Measurements from ENCODE around the gene SAMM50.

Gene SAMM50

DNA sequence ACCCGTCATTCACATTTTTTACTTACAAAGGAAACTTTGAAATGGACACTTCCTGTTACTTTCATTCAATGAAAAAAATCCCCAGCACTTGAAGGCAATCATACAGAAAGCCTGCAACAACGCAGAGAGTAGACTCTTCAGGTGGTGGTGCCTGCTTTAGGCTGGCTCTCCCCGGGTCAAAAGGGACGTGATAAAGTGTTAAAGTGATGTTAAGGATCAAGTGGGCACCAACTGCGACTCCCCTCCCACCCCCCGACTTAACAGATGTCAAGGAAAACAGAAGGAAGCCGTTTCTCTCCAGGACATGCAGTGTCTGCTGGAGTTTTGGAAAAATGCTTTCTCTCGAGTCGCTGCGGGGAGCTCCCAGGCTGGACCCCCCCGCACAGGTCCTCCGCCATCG lies 32.1 kb upstream of the SAMM50 start:
- TF ChIP-seq POLR2AphosphoS5 (IDR thresholded peaks at IDR 0.05; ENCODE audit: low read depth, low read length), result no peak
- TF ChIP-seq SPI1 (IDR thresholded peaks at IDR 0.05; ENCODE audit: low read depth, low read length), result peak; percentile 23; the same call in 1 of the 2 replicates
- DNase-seq (ENCODE audit: insufficient read length, low spot score) (no peak), FAIRE-seq (no peak)

DNA sequence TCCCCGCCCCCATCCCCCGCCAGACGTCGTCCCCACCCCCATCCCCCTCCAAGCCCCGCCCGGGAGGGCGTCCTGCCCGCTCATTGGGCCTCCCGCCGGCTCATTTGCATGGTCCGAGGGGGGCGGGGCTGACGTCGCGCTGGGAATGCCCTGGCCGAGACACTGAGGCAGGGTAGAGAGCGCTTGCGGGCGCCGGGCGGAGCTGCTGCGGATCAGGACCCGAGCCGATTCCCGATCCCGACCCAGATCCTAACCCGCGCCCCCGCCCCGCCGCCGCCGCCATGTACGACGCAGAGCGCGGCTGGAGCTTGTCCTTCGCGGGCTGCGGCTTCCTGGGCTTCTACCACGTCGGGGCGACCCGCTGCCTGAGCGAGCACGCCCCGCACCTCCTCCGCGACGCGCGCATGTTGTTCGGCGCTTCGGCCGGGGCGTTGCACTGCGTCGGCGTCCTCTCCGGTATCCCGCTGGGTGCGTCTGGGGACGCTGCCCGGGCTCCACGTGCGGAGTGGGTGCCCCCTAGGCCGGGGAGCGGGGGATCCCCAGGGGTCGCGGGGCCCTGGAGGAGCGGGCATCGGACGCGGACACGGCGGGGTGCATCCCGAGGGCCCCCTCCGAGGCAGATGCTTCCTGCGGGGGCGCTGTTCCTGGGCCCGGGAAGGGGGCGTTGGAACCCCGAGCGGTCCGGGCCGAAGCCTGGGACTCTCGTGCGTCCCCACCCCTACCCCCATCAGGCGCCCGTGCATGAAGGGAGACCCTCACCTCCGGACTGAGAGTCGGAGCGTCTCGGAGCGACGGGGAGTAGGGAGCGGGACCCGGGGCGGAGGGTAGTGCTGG lies 31.4 kb upstream of the SAMM50 start, which contains the start of gene PNPLA3:
Gene PNPLA3, plus strand, starts transcription at position 175 of the 834 bp plus-strand sequence. Its CDS starts 107 bp downstream, at position 282.
- peak; percentile 57 for FAIRE-seq
- TF ChIP-seq SPI1 (IDR thresholded peaks at IDR 0.05; ENCODE audit: low read depth, low read length) (no peak), POLR2AphosphoS5 (IDR thresholded peaks at IDR 0.05; ENCODE audit: low read depth, low read length) (no peak), POU2F2 (IDR thresholded peaks at IDR 0.05; ENCODE audit: low read depth, low read length) (0 out of 2 replicates have a peak, but pooled peaks have one; percentile 40)
- peak; percentile 85 for DNase-seq (ENCODE audit: insufficient read length, low spot score)

DNA sequence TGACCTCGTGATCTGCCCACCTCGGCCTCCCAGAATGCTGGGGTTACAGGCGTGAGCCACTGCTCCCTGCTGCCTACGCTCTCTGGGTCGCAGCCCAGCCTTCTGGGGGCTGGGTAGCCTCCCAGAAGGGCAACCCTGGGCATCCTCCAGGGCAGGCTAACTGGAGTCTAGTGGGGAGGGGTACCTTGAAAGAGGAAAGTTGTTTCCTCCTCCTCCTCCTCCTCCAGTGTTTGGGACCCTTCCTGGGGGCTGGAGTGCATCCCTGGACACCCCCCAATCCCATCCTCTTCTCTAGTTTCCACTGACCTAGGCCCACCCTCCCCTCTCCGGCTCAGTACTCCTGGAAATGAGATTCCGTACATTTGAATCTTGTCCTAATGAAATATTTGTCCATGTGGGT lies 30.4 kb upstream of the SAMM50 start:
- no peak for DNase-seq (ENCODE audit: insufficient read length, low spot score)
- TF ChIP-seq POLR2AphosphoS5 (IDR thresholded peaks at IDR 0.05; ENCODE audit: low read depth, low read length) (no peak), POLR2A (IDR thresholded peaks at IDR 0.05; ENCODE audit: low read depth, low read length) (no peak), SPI1 (IDR thresholded peaks at IDR 0.05; ENCODE audit: low read depth, low read length) (no peak), PAX5 (IDR thresholded peaks at IDR 0.05; ENCODE audit: insufficient read depth, low read length, severe bottlenecking) (no peak), TAF1 (IDR thresholded peaks at IDR 0.05; ENCODE audit: low read depth, low read length) (no peak), POU2F2 (IDR thresholded peaks at IDR 0.05; ENCODE audit: low read depth, low read length) (no peak)
- FAIRE-seq, result no peak

DNA sequence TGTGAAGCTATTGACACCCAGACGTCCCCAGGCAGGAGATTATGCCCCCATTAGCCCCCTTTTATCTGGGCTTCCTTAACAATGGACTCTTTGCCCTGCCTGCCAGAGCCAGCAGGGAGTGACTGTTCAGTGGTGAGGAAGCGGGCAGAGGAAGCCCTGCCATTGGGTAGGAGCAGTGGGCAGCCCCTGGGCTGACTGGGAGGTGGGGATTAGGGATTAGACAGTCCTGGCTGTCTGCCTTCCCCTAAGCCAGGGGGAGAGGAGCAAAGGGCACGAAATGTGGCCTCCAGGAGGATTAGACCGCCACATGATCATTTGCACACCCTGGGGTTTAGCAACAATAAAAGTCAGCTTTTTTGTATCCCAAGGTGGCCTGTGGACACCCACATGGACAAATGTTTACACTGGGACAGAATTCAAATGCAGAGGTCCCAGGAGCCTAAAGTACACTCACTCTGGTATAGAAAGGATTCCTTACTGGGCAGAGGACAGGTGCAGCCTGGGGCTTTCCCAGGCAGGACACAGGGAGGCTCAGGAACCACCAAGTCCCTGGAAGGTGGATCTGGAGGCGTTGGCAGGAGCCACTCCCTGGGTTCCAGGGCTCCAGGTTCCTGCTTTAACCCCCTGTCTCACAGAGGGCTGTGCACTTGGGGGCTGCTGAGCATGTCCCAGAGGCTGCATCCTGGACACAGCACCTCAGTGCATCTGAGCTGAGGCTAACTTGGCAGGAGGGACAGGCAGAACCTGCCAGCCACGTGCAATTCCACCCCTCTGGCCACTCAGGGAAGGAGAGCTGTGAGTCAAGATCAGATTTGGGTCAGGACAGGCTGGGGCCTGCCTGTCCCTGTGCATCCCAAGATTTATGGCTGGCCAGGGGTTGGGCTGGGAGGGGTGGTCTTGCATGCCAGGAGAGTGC lies 29.6 kb upstream of the SAMM50 start:
- TF ChIP-seq POLR2A (IDR thresholded peaks at IDR 0.05; ENCODE audit: low read depth, low read length) (no peak), TAF1 (IDR thresholded peaks at IDR 0.05; ENCODE audit: low read depth, low read length) (no peak), PAX5 (IDR thresholded peaks at IDR 0.05; ENCODE audit: insufficient read depth, low read length, severe bottlenecking) (no peak), SPI1 (IDR thresholded peaks at IDR 0.05; ENCODE audit: low read depth, low read length) (no peak), POU2F2 (IDR thresholded peaks at IDR 0.05; ENCODE audit: low read depth, low read length) (no peak)
- no peak for FAIRE-seq
- no peak for DNase-seq (ENCODE audit: insufficient read length, low spot score)

DNA sequence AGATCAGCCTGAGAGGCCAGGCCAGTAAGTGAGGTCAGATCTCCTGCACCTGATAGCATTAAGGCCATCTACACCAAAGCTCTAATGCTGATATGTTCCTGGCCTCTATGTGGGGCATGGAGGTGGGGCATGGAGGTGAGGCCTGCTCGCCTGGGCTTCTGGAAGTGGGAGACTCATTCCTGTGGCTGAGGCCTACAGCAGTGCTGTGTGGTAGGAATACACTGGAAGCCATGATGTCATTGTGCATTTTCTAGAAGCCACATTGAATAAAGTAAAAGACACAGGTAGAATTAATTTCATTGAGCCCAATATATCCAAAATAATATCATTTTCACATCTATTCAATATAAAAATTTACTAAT lies 28.9 kb upstream of the SAMM50 start:
- DNase-seq (ENCODE audit: insufficient read length, low spot score) (no peak), FAIRE-seq (no peak)

DNA sequence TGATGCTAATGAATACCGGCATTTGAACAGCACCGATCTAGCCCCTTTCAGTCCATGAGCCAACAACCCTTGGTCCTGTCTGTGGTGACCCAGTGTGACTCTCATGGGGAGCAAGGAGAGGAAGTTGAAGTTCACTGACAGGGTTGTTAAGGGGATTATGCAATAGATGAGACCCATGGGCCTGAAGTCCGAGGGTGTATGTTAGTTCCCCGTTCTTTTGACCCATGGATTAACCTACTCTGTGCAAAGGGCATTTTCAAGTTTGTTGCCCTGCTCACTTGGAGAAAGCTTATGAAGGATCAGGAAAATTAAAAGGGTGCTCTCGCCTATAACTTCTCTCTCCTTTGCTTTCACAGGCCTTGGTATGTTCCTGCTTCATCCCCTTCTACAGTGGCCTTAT lies 26.8 kb upstream of the SAMM50 start:
- FAIRE-seq (no peak), DNase-seq (ENCODE audit: insufficient read length, low spot score) (no peak)

More for the DNA sequence above, 28.9 kb upstream of the SAMM50 start:
- TF ChIP-seq SPI1 (IDR thresholded peaks at IDR 0.05; ENCODE audit: low read depth, low read length) (no peak), POLR2A (IDR thresholded peaks at IDR 0.05; ENCODE audit: low read depth, low read length) (no peak), TAF1 (IDR thresholded peaks at IDR 0.05; ENCODE audit: low read depth, low read length) (no peak), POLR2AphosphoS5 (IDR thresholded peaks at IDR 0.05; ENCODE audit: low read depth, low read length) (no peak), PAX5 (IDR thresholded peaks at IDR 0.05; ENCODE audit: insufficient read depth, low read length, severe bottlenecking) (no peak), POU2F2 (IDR thresholded peaks at IDR 0.05; ENCODE audit: low read depth, low read length) (no peak)

DNA sequence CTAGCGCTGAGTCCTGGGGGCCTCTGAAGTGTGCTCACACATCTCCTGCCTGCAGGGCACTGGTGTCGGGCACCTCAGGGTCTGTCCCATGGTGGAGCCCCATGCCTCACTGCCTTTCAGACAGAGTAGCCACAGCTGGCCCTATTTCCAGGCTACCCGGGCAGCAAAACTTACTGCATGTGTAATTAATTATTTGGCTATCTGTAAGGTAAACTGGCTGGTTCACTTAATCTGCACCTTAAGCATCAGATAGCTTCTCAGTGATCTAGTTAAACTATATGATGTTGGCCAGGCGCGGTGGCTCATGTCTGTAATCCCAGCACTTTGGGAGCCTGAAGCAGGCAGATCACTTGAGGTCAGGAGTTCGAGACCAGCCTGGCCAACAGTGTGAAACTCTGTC lies 26.3 kb upstream of the SAMM50 start:
- no peak for DNase-seq (ENCODE audit: insufficient read length, low spot score)
- no peak for FAIRE-seq
- TF ChIP-seq POU2F2 (IDR thresholded peaks at IDR 0.05; ENCODE audit: low read depth, low read length) (no peak), POLR2A (IDR thresholded peaks at IDR 0.05; ENCODE audit: low read depth, low read length) (no peak), PAX5 (IDR thresholded peaks at IDR 0.05; ENCODE audit: insufficient read depth, low read length, severe bottlenecking) (no peak)

More for the DNA sequence above, 26.8 kb upstream of the SAMM50 start:
- TF ChIP-seq POLR2A (IDR thresholded peaks at IDR 0.05; ENCODE audit: low read depth, low read length) (no peak), POLR2AphosphoS5 (IDR thresholded peaks at IDR 0.05; ENCODE audit: low read depth, low read length) (no peak), SPI1 (IDR thresholded peaks at IDR 0.05; ENCODE audit: low read depth, low read length) (no peak), POU2F2 (IDR thresholded peaks at IDR 0.05; ENCODE audit: low read depth, low read length) (no peak), TAF1 (IDR thresholded peaks at IDR 0.05; ENCODE audit: low read depth, low read length) (no peak), PAX5 (IDR thresholded peaks at IDR 0.05; ENCODE audit: insufficient read depth, low read length, severe bottlenecking) (no peak)

DNA sequence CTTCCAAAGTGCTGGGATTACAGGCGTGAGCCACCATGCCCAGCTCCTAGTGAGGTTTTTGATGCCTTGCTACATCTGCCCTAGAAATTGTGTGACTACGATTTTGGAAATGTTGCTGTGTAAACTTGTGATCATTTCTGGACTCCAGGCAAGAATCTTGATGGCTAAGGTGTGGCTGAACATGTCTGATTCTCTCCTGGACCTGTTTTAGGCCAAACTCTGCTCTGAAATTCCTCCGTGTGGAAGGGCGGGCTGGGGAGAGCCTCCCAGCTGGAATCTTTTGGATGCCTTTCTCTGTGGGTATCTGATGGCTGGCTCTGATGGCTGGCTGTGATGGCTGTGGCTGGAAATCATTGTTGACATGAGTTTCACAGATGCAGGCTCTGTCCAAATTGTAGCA lies 23.5 kb upstream of the SAMM50 start:
- no peak for FAIRE-seq
- no peak for DNase-seq (ENCODE audit: insufficient read length, low spot score)
- TF ChIP-seq SPI1 (IDR thresholded peaks at IDR 0.05; ENCODE audit: low read depth, low read length) (no peak), POU2F2 (IDR thresholded peaks at IDR 0.05; ENCODE audit: low read depth, low read length) (no peak), TAF1 (IDR thresholded peaks at IDR 0.05; ENCODE audit: low read depth, low read length) (no peak), POLR2A (IDR thresholded peaks at IDR 0.05; ENCODE audit: low read depth, low read length) (no peak), PAX5 (IDR thresholded peaks at IDR 0.05; ENCODE audit: insufficient read depth, low read length, severe bottlenecking) (no peak), POLR2AphosphoS5 (IDR thresholded peaks at IDR 0.05; ENCODE audit: low read depth, low read length) (no peak)

DNA sequence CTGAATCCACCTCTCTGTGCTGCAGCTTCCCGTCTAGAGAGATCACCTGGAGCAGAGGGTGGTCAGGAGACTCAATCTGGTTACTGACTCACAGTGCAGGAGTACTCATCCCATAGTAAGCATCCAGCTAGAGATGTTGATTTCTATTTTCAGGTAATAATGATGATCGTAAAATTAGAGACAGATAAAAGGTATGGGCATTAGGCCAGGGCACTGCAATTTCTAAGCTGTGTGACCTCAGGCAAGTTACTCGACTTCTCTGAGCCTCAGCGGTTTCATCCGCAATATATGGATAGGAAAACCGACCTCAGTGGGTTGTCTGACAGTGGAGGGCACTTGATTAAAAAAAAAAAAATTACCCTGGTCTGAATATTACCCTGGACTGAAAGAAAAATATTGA lies 13.8 kb upstream of the SAMM50 start:
- no peak for FAIRE-seq
- no peak for TF ChIP-seq PAX5 (IDR thresholded peaks at IDR 0.05; ENCODE audit: insufficient read depth, low read length, severe bottlenecking)
- no peak for TF ChIP-seq POU2F2 (IDR thresholded peaks at IDR 0.05; ENCODE audit: low read depth, low read length)
- TF ChIP-seq POLR2A (IDR thresholded peaks at IDR 0.05; ENCODE audit: low read depth, low read length), result no peak
- no peak for TF ChIP-seq POLR2AphosphoS5 (IDR thresholded peaks at IDR 0.05; ENCODE audit: low read depth, low read length)
- no peak for TF ChIP-seq SPI1 (IDR thresholded peaks at IDR 0.05; ENCODE audit: low read depth, low read length)
- DNase-seq (ENCODE audit: insufficient read length, low spot score), result no peak

Data from GM12891 (cell line).